ENCODE measurements around the gene MYO1H.
"Not testable (repeated sequence)": the region's sequence is repeated elsewhere in the genome, so short reads cannot be mapped to it uniquely, and the experiment has no call there.

MYO1H gene

DNA sequence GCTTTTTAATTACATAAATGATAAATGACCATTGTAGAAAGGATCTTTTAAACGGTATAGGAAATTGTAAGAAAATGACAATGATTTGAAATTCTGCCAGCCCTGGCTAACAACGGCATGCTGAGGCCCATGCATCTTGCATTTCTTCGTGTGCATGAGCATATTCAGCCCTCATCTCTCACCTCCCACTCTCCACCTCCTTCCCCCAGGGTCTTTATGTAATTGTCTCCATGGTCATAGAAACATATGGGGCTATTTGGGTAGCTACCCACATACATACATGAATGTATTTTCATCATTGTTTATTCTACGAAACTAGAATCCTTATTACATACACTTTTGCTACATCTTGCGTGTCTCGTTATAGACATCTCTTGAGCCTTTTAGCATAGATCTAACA is 4.5 kb downstream of the MYO1H start:
- DNase-seq, result no peak

- DNase-seq, result no peak
Observed at GRCh38 chr12:109356577-109356976, 8.9 kb downstream of the MYO1H start.

- no peak for DNase-seq
Observed at GRCh38 chr12:109357032-109357431, 9.3 kb downstream of the MYO1H start.

DNA sequence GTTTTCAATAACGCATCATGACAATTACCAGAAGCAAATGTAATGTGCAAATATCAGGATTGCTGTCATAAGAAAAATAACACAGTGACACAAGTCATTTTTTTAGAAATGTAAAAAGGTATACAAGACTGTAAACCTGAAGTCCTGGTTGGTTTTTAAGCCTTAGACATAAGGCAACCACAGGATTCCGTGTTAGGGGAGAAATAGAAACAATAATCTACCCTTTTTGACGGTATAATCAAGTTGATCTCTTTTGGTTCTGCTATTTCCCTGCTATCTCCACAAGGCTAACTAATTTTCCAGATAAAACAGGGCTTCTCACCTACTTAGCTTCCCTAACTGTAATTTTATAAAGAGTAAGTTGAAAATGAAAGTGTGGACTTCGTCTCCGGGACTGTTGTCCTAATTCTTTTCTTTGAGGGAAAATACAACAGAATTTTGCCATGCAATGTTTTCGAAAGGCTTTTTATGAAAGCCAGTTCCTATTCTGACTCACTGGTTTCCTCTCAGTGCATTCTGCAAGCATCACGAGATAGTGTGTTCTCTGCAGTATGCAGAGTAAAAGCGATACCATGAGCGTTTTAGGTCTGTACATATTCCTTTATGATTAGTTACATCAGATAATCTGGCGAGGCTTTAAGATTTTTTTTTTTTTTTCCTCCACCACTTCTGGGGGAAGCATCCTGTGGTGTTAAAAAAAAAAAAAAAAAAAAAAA is 10.6 kb downstream of the MYO1H start:
- no peak for DNase-seq

DNA sequence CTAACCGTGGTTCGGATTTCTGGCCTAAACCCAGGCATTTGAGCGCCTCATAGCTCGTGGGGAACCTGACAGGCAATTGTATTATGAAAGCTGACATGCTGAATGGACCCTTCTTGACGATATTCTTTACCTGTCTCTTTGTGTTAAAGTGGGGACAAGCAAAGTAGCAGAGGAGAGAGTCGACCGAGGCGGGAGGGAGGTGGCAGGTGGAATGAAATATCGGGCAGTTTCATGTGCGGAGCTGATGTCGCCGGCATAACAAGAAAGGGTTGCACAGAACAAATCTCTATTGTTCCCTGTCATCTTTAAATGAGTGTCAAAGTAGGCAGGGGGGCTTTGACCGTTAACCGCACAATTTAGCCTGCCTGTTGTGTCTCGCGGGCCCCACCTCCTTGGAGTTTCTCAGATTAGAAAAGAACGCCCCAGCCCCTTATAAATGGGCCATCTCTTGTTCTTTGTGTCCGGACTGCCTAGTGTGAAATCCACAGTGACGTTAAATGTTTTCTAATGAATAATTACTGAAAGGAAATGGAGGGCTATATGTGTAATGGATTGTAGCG is 11.5 kb downstream of the MYO1H start:
- no peak for DNase-seq

DNA sequence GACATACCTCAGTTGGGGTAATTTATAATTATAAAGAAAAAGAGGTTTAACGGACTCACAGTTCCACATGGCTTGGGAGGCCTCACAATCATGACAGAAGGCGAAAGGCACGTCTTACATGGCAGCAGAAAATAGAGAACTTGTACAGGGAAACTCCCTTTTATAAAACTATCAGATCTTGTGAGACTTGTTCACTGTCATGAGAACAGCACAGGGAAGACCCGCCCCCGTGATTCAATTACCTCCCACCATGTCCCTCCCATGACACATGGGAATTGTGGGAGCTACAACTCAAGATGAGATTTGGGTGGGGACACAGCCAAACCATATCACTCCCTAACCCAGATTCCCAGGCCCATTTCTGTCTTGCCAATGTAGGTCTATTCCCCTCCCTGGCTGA is 22.1 kb downstream of the MYO1H start:
- DNase-seq, result no peak

- no peak for DNase-seq
Observed at GRCh38 chr12:109377139-109377685, 29.5 kb downstream of the MYO1H start.

GRCh38 chr12:109378569-109378968 is 30.9 kb downstream of the MYO1H start:
- DNase-seq, result no peak

- DNase-seq, result no peak
Observed at GRCh38 chr12:109382031-109382430, 34.3 kb downstream of the MYO1H start.

GRCh38 chr12:109383240-109383639 is 35.5 kb downstream of the MYO1H start:
- no peak for DNase-seq

- DNase-seq, result peak; percentile 48
Observed at GRCh38 chr12:109385339-109386058, 37.8 kb downstream of the MYO1H start.

- no peak for DNase-seq
Observed at GRCh38 chr12:109386059-109386433, 38.3 kb downstream of the MYO1H start.

DNA sequence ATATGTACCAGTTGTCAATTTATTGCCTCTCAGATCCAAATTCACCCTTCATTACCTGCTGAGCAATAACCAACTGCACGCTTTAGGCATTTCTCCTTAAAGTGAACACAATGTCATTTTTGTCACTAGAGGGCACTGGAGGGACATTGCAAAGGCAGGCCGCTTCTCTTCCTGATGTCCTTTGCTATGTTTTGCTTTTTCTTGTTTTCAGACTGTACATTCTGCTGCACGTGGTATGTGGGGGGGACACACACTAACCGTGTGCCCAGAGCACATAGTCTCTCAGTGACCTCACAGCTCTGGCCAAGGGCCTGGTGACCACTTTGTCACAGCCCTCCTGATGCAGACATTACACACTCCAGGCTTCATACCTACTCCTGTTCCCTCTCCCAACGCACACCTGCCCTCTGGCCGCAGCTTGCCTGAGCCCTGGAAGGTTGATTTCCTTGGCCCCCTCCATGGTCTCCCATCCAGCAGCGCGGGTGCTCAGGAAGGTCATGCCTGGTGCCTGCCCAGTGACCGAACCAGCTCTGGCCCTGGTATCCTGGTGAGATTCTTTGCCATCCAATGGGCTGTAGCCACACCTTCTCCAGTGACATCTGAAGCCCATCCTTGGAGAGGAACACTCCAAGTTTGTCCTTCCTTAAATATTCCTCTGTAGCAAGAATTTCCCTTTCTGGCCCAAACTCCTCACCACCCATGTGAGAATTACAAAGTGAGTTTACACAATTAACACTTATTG is 39.9 kb downstream of the MYO1H start:
- DNase-seq, result peak; percentile 77

DNA sequence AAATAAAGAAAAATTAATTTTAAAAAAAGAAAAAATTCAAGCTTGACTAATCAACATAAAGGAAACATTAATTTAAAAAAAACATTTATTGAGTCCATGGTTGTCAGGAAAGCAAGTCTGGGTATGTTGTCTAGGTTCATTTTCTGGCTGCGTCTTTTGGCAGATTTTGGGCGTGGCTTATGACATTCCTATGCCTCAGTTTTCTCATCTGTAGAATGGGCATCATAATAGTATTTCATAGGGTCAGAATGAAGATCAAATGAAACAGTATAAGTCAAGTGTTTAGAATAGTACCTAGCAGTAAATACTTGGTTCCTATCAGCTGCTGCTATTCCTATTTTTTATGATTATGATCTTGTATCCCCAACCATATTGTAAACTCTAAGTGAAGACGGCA is 40.5 kb downstream of the MYO1H start:
- no peak for DNase-seq

GRCh38 chr12:109389146-109389545 is 41.4 kb downstream of the MYO1H start:
- DNase-seq, result peak; percentile 12

GRCh38 chr12:109393437-109394345 is 46.0 kb downstream of the MYO1H start:
- DNase-seq, result peak; percentile 59

- no peak for DNase-seq
Observed at GRCh38 chr12:109394891-109395290, 47.2 kb downstream of the MYO1H start.

GRCh38 chr12:109404841-109405240 is 57.1 kb downstream of the MYO1H start:
- not testable (repeated sequence) for DNase-seq

GRCh38 chr12:109406147-109406546 is 58.4 kb downstream of the MYO1H start:
- not testable (repeated sequence) for DNase-seq

- no peak for DNase-seq
Observed at GRCh38 chr12:109418848-109419480, 71.3 kb downstream of the MYO1H start.

DNA sequence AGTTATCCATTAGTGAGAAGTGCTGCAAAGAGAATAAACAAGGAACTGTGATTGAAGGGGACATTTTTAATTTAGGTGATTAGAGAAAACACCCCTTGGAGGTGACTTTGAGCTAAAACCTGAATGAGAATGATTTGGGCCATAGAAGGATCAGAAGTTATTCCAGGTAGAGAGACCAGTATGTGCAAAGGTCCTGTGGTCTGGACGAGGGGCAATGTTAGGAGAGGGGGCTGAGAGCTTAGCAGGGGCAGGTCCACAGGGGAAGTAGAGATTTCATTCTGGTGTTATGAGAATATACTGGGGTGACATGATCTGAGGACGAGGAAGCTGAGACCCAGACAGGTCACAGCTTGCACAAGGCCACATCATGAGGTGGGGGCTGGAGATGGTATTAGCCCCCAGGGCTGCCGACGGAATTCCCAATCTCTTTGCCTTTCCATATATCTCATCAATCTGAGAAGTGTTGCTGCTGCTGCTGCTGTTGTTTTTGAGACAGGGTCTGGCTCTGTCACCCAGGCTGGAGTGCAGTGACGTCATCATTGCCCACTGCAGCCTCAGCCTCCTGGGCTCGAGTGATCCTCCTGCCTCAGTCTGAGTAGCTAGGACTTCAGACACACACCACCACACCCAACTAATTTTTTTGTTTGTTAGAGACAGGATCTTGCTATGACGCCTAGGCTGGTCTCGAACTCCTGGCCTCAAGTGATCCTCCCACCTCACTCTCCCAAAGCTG is 73.8 kb downstream of the MYO1H start:
- DNase-seq, result no peak

Data from RPMI8226 (cell line).